LNCaP clone FGC (cell line): ENCODE measurements around the gene SUSD6.

Experiments used
- DNase-seq: peaks from one replicate; pipeline ENCODE4 v3.0.0-alpha.2; 2011; ENCODE audit warnings: low read depth
- H3K4me3 ChIP-seq: 2 replicates; pipeline ENCODE4 v1.5.1; 2011; ENCODE audit warnings: mild to moderate bottlenecking, low read depth, low read length, control low read depth
- CTCF ChIP-seq: IDR thresholded peaks from 2 replicates; pipeline ENCODE4 v1.5.1; 2012; ENCODE audit warnings: mild to moderate bottlenecking; ENCODE audit not compliant: control insufficient read depth, insufficient read depth; ENCODE audit errors: extremely low read depth

SUSD6 gene

DNA sequence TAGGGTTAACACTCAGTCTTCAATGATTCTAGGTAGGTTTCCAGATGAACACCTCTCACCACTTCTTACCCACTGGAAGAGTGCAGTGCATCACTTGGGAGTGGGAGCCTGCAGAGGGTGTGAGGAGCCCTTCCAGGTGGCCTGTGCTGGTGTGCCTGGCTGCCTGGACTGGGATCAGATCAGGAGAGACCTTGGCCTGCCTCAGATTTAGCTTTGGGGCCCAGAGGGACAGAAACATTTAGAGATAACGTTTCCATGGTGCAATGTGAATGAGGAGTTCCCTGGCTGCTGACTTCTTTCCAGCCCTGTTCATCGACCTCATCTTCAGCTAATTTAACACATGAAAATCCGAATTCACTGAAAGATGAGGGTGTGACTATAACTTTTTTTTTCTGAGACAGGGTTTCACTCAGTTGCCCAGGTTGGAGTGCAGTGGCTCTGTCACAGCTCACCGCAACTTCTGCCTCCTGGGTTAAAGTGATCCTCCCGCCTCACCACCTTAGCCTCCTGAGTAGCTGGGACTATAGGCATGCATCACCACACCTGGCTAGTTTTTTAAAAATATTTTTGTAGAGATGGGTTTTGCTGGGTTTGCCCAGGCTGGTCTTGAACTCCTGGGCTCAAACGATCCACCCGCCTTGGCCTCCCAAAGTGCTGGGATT, 53.6 kb downstream of the SUSD6 start:
- no peak for DNase-seq
- TF ChIP-seq CTCF: no peak
- H3K4me3 ChIP-seq: no peak overlapping the region

DNA sequence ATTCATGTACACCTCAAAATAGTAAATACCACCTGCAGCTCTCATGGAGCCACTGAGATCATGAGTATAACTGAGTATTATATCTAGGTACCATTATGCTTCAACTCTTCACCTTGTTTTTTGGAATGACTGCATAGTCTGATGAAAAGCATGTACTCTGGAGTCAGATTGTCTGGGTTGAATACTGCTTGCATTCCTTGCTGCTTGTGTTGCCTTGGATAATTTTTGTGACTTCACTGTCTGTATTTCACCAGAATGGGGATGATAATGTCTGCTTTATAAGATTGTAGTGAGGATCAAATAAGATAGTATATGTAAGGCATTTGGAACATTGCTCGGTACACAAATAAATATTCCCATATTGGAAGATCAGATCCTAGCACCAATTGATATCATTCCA, 54.2 kb downstream of the SUSD6 start:
- DNase-seq: no peak
- H3K4me3 ChIP-seq: no peak overlapping the region
- no peak for TF ChIP-seq CTCF

DNA sequence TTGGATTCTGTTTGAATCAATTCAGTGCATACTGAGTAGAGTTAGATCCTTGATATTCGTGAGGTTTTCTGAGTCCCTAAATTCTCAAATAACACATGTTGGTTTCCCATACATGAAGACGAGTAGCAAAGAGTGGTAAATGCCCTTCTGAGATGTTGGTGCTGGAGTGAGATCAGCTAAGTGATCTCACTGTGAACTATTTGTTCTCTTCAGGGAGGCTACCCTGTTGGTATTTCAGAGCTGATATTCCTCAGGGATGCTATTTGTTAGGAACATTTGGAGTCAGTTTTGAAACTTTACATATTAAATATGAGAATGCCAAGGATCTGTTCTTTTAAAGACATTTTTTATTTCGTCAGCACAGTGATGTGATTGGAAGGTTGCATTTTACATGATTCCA, 54.7 kb downstream of the SUSD6 start:
- no peak for DNase-seq
- TF ChIP-seq CTCF: no peak
- no peak overlapping the region for H3K4me3 ChIP-seq

DNA sequence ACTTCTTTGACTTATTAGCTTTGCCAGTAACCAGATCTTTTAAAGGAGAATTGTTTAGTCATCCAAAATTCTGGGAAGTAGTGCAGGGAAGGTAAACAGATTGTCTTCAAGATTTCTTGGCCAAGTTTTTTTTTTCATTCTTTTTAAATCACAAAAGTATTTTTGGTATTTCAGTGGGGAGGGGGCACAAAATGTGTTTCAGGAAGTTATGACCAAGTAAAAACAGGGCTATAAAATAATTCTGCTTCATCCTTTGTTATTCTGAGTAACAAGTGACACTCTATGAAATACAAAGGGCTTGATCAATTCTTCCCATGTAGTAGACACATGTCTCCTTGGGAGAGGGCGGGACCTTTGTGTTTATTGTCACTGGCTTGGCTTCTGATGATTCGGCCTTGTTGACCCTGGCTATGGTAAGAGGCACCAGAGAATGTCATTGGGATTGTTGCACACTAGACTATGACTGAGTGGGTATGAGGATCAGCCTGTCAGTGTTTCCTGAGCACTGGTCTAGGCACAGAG, 55.4 kb downstream of the SUSD6 start:
- no peak for TF ChIP-seq CTCF
- H3K4me3 ChIP-seq: no peak overlapping the region
- peak; percentile 62 for DNase-seq

- no peak for TF ChIP-seq CTCF
- no peak overlapping the region for H3K4me3 ChIP-seq
- no peak for DNase-seq
Measured at GRCh38 chr14:69667938-69668335, 56.5 kb downstream of the SUSD6 start.

- DNase-seq: no peak
- H3K4me3 ChIP-seq: no peak overlapping the region
- no peak for TF ChIP-seq CTCF
Measured at GRCh38 chr14:69669375-69669774, 58.0 kb downstream of the SUSD6 start.

GRCh38 chr14:69670093-69670492, 58.7 kb downstream of the SUSD6 start:
- no peak for TF ChIP-seq CTCF
- no peak overlapping the region for H3K4me3 ChIP-seq
- no peak for DNase-seq
